GM21825 (cell line): Measurements from ENCODE around the gene WDR43.

Experiments
- ATAC-seq: cut with Tn5 transposase; IDR thresholded peaks from one replicate; pipeline ENCODE4 v1.9.1; 2021; ENCODE audit warnings: mild to moderate bottlenecking, moderate library complexity; ENCODE audit not compliant: unreplicated experiment

WDR43 gene

GRCh38 chr2:28909655-28910353 lies 15.3 kb downstream of the WDR43 start:
- no peak for ATAC-seq

- ATAC-seq: no peak
Measured at GRCh38 chr2:28915939-28916338, 21.5 kb downstream of the WDR43 start.

- no peak for ATAC-seq
Measured at GRCh38 chr2:28926847-28927246, 32.4 kb downstream of the WDR43 start.

- no peak for ATAC-seq
Measured at GRCh38 chr2:28927469-28927868, 33.0 kb downstream of the WDR43 start.

GRCh38 chr2:28927878-28928277 lies 33.4 kb downstream of the WDR43 start:
- no peak for ATAC-seq

GRCh38 chr2:28929581-28929980 lies 35.1 kb downstream of the WDR43 start:
- no peak for ATAC-seq

- ATAC-seq: no peak
Measured at GRCh38 chr2:28930205-28930604, 35.7 kb downstream of the WDR43 start.

- ATAC-seq: no peak
Measured at GRCh38 chr2:28934769-28935168, 40.3 kb downstream of the WDR43 start.

- no peak for ATAC-seq
Measured at GRCh38 chr2:28941008-28941407, 46.5 kb downstream of the WDR43 start.

- no peak for ATAC-seq
Measured at GRCh38 chr2:28944535-28945248, 50.2 kb downstream of the WDR43 start.

- no peak for ATAC-seq
Measured at GRCh38 chr2:28948160-28948559, 53.7 kb downstream of the WDR43 start.

GRCh38 chr2:28949190-28949589 lies 54.7 kb downstream of the WDR43 start:
- no peak for ATAC-seq

GRCh38 chr2:28949617-28950305 lies 55.3 kb downstream of the WDR43 start:
- ATAC-seq: no peak

- ATAC-seq: no peak
Measured at GRCh38 chr2:28950941-28951630, 56.6 kb downstream of the WDR43 start.

GRCh38 chr2:28951910-28952835 lies 57.7 kb downstream of the WDR43 start:
- ATAC-seq: no peak

GRCh38 chr2:28952836-28953211 lies 58.4 kb downstream of the WDR43 start:
- ATAC-seq: no peak

- no peak for ATAC-seq
Measured at GRCh38 chr2:28955467-28955866, 61.0 kb downstream of the WDR43 start.

- no peak for ATAC-seq
Measured at GRCh38 chr2:28956415-28956826, 62.0 kb downstream of the WDR43 start.

GRCh38 chr2:28956890-28957289 lies 62.4 kb downstream of the WDR43 start:
- no peak for ATAC-seq

- no peak for ATAC-seq
Measured at GRCh38 chr2:28958689-28959088, 64.2 kb downstream of the WDR43 start.
